GM18520 (cell line): ENCODE results near the gene PC.
"Not testable (repeated sequence)": the region's sequence is repeated elsewhere in the genome, so short reads cannot be mapped to it uniquely, and the experiment has no call there.

Experiments
- ATAC-seq: cut with Tn5 transposase; IDR thresholded peaks from one replicate; pipeline ENCODE4 v1.9.1; 2021; ENCODE audit not compliant: unreplicated experiment

PC gene

GRCh38 chr11:66800720-66801428, 157.3 kb downstream of the PC start:
- peak; percentile 48 for ATAC-seq

DNA sequence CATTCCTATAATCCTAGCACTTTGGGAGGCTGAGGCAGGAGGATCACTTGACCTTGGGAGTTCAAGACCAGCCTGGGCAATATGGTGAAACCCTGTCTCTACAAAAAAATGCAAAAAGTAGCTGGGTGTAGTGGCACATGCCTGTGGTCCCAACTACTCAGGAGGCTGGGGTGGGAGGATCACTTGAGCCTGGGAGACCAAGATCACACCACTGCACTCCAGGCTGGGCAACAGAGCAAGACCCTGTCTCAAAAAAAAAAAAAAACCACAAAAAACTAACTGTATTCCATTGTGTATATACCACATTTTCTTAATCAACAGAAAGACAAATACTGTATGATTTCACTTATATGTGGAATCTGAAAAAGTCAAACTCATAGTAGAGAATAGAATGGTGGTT, 158.4 kb downstream of the PC start:
- not testable (repeated sequence) for ATAC-seq
